Retinal pigment epithelial cell (primary cell): ENCODE results near the gene USP28.
A peak's percentile ranks its signal among the peaks of the same experiment; 100 is the strongest.

ENCODE experiments used
- DNase-seq: peaks from one replicate; pipeline ENCODE4 v3.0.0-alpha.2; 2010; ENCODE audit warnings: low read depth
- H3K4me3 ChIP-seq: 2 replicates; pipeline ENCODE4 v1.5.1; 2011; ENCODE audit warnings: mild to moderate bottlenecking, low read length, control low read depth, moderate library complexity
- CTCF ChIP-seq: conservative IDR thresholded peaks from 2 replicates; pipeline ENCODE4 v1.5.1; 2011; ENCODE audit warnings: low read depth, low read length, control low read depth, inconsistent platforms

Gene USP28

GRCh38 chr11:113835306-113835705 is 40.1 kb downstream of the USP28 start:
- no peak for TF ChIP-seq CTCF
- no peak overlapping the region for H3K4me3 ChIP-seq
- no peak for DNase-seq

GRCh38 chr11:113833151-113833550 is 42.2 kb downstream of the USP28 start:
- TF ChIP-seq CTCF = no peak

GRCh38 chr11:113831314-113831713 is 44.1 kb downstream of the USP28 start:
- no peak for DNase-seq
- no peak for TF ChIP-seq CTCF
- no peak overlapping the region for H3K4me3 ChIP-seq

More at GRCh38 chr11:113833151-113833550, 42.2 kb downstream of the USP28 start:
- no peak overlapping the region for H3K4me3 ChIP-seq
- no peak for DNase-seq

GRCh38 chr11:113829751-113830150 is 45.6 kb downstream of the USP28 start:
- TF ChIP-seq CTCF = no peak
- no peak overlapping the region for H3K4me3 ChIP-seq
- no peak for DNase-seq

DNA sequence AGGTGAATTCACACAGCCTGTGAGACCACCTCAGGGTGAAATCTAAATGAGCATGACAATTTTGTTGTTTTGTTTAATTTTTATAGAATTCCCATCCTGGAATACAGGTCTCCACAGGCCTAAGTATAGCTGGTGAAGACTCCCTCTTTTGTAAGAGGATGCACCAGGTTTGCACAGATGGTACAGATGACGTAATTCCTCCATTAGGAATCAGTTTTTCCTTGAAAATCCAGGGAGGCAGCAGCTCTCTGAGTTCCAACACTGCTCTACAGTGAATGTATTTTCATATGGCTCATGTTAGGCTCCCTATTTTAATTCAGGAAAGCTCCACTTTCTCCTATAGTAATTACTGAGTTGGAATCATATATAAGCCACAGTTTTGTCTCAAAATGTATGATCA is 47.2 kb downstream of the USP28 start:
- no peak for DNase-seq
- TF ChIP-seq CTCF = no peak
- no peak overlapping the region for H3K4me3 ChIP-seq

DNA sequence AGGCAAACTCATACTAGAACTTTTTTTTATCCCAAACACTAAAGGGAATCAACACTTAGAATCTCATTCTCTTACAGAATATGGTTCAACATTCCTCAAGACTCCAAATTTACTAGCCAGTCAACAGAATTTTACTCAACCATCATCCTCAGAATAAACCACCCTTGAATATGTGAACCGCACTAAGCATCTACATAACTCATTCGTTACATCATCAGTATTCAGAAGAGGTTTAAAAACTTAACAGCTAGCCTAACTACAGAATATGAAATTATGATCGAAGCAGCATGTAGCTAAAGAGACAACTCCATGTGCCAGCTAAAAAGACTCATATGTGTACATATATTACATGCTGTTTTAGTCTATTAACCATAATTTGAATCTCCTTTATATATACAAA is 47.9 kb downstream of the USP28 start:
- no peak for TF ChIP-seq CTCF
- no peak overlapping the region for H3K4me3 ChIP-seq
- no peak for DNase-seq

GRCh38 chr11:113818426-113818825 is 56.9 kb downstream of the USP28 start:
- no peak for TF ChIP-seq CTCF
- DNase-seq = peak; percentile 29
- no peak overlapping the region for H3K4me3 ChIP-seq
